GM21576 (cell line): ENCODE measurements around the gene MS4A6E.

Source experiments
- ATAC-seq: cut with Tn5 transposase; IDR thresholded peaks from one replicate; pipeline ENCODE4 v1.9.1; 2021; ENCODE audit warnings: mild to moderate bottlenecking, moderate library complexity; ENCODE audit not compliant: unreplicated experiment

MS4A6E gene

DNA sequence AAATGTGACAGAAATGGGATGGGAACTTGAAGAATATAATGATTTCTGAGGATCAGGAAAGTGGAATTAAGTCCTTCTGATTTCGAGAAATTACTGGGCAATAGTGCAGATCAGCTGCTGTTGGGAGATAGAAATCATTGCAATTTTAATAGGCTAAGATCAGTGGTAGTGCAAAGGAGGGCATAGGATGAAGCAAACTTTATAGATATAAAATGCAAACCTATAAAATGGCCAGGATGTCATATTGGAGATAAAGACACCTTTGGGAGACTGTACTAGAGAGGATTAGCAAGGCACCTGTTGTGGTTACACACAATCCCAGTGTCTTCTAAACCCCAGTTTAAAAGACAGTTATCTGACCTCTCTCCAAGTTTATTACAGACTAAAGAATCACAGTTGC is 44.8 kb downstream of the MS4A6E start:
- no peak for ATAC-seq

DNA sequence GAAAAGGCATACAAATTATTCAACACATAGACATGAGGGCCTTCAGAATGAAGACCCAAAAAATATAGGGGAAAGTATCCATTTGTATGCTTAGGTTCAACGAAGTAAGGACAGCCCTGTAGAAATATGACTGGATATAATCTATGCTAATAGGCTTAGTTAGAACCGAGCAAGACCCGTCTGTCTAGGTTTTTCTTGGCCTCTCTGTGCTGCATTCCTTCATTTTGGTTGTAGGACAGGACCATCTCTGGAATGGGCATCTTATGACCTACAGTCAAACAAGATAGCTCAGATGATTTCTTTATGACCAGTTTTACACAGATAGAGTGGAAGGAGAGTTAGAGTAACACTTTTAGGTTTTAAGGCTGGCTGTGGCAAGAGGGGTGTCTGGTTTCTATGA is 45.7 kb downstream of the MS4A6E start:
- ATAC-seq, result no peak

DNA sequence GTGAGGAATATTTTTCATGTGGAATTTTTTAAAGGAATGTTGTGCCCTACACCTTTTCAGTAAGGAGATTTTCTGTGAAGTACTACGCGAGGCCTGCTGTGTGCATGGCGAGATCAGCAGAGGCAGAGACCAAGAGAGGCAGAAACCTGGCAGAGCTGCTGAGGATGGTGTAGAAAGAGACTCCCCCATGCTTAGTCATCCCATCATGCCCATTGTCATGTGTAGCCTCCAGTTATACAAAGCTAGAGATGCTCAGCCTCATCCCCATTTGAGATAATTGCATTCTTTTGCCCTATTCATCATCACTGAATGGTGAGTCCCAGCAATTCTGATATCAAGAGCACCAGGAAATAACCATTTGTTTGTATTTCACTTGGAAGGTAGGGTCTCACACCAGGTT is 48.3 kb downstream of the MS4A6E start:
- no peak for ATAC-seq

DNA sequence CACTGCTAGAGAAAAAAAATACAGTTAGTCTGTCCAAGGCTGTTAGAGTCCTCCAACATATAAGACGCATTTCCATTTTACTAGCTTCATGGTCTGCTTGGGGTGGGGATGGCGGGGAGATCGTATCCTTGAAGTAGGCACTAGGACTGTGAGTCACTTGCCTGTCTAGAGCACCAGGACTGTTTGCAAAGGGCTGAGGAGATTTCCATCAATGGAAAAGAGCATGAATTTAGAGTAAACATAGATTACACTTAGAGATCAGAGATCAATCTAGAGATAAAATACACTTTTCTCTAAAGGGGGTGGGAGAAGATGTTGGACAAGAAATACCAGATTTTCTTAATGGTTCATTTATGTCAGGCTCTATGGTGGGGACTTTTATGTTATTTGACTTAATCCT is 49.5 kb downstream of the MS4A6E start:
- no peak for ATAC-seq

DNA sequence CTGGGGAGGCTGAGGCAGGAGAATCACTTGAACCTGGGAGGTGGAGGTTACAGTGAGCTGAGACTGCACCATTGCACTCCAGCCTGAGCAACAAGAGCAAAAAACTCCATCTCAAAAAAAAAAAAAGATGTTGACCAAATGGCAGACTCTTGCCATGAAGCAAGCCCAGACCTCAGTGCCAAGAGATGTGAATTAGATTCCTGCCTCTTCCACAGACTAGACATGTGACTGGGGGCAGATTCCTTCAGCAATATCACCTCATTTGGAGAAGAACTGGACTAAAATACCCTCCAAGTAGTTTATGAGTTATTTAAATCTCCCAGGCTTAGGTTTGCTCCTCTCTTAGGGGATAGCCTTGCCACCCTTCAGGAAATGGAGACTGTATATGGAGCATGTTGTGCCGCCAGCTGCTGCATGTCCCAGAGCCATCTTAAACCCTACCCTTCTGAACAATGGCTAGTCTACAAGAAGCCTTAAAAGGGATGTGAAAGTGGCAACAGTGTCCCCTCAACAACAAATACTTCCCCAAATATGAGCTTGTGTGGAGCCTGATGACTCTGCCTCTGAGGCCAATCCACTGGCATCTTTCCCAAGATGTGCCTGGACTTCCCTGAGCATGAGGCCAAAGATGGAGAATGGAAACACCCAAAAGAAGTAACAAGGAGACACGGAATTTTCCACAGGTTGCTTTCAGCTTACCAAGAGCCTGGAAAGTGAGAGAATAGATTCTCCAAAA is 50.5 kb downstream of the MS4A6E start:
- ATAC-seq, result peak; percentile 44

DNA sequence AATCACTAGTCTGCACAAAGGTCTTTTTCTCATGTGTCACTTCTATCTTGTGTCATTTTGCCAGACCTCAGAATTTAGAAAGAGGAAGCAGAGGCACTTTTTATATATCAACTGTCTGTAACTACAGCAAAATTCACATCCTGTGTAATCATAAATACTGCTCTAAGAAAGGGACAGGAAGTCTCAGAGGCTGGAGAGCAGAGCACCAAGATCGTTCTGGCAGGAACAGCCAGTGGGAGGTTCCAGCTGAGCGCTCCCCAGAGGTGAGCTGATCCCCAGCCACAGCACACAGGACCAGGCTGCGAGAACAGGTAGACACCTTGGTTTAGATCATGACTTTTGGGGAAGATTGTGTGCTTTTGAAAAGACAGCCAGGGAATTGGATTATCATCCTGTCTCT is 51.3 kb downstream of the MS4A6E start, which contains the start of gene MS4A7:
Gene MS4A7, plus strand, starts transcription at position 179 of the 400 bp plus-strand sequence. CDS start 4,610 bp downstream, outside the sequence.
- ATAC-seq, result peak; percentile 93

DNA sequence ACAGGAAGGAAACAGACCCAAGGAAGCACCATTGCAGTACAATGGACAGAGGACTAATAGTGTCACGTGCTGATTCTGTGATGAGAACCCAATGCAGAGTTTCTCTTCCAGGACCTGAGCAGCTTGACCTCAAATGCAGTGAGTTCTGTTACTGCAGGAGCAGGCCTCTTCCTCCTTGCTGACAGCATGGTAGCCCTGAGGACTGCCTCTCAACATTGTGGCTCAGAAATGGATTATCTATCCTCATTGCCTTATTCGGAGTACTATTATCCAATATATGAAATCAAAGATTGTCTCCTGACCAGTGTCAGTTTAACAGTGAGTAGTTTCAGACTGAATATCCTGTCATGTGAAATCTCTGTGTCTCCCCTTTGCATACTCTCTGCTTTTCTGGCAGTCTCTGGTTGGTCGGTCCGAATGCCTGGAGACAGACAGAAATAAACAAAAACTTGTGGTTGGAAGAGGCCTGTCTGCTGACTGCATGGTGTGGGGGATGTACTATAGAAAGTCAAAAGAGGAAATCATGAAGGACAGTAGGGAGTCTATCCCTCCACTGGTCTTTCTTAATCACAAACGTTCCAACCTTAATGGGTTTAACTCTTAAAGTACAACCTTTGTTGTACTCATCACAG is 62.3 kb downstream of the MS4A6E start:
- ATAC-seq, result peak; percentile 93

DNA sequence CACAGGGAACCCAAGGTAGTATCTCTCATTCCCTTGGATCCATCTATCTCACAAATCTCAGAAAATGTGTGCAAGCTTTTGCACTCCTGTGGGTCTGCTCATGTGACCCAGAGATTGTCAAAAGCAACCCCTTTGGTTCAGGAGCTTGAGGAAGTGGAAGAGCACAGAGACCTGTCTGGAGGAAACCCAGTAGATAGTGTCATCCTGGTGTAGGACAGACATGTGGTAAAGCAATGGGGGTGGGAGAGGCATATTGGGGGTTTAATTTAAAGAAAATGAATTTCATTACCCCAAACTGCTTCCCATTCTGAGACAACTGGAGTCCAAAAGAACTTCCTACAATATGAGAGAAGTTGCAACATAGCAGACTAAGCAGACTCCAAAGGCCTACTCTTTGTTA is 63.4 kb downstream of the MS4A6E start:
- ATAC-seq, result no peak
